ENCODE measurements around the gene RIMBP2.

The RIMBP2 gene

GRCh38 chr12:130463275-130463658 lies 252.8 kb downstream of the RIMBP2 start:
- DNase-seq, result no peak
- no peak for ATAC-seq

- ATAC-seq (no peak), DNase-seq (no peak)
Observed at GRCh38 chr12:130462558-130463274, 253.4 kb downstream of the RIMBP2 start.

- ATAC-seq (no peak), DNase-seq (no peak)
Observed at GRCh38 chr12:130461839-130462557, 254.1 kb downstream of the RIMBP2 start.

- ATAC-seq (no peak), DNase-seq (no peak)
Observed at GRCh38 chr12:130461447-130461815, 254.7 kb downstream of the RIMBP2 start.

GRCh38 chr12:130460611-130461446 lies 255.3 kb downstream of the RIMBP2 start:
- DNase-seq, result no peak
- no peak for ATAC-seq

GRCh38 chr12:130459916-130460315 lies 256.2 kb downstream of the RIMBP2 start:
- peak; percentile 16 for ATAC-seq
- DNase-seq, result no peak

GRCh38 chr12:130458341-130458740 lies 257.8 kb downstream of the RIMBP2 start:
- ATAC-seq (no peak), DNase-seq (no peak)

- ATAC-seq, result no peak
- DNase-seq, result no peak
Observed at GRCh38 chr12:130457215-130457614, 258.9 kb downstream of the RIMBP2 start.

- ATAC-seq (no peak), DNase-seq (no peak)
Observed at GRCh38 chr12:130456375-130457199, 259.5 kb downstream of the RIMBP2 start.

GRCh38 chr12:130455161-130455560 lies 260.9 kb downstream of the RIMBP2 start:
- ATAC-seq (no peak), DNase-seq (no peak)

GRCh38 chr12:130454296-130454695 lies 261.8 kb downstream of the RIMBP2 start:
- no peak for ATAC-seq
- no peak for DNase-seq

GRCh38 chr12:130452546-130452945 lies 263.6 kb downstream of the RIMBP2 start:
- DNase-seq (no peak), ATAC-seq (no peak)

- DNase-seq (no peak), ATAC-seq (no peak)
Observed at GRCh38 chr12:130451001-130451930, 264.8 kb downstream of the RIMBP2 start.

GRCh38 chr12:130449291-130449690 lies 266.8 kb downstream of the RIMBP2 start:
- ATAC-seq, result no peak

GRCh38 chr12:130448044-130448821 lies 267.9 kb downstream of the RIMBP2 start:
- ATAC-seq, result no peak

More at GRCh38 chr12:130449291-130449690, 266.8 kb downstream of the RIMBP2 start:
- no peak for DNase-seq

GRCh38 chr12:130447655-130447965 lies 268.5 kb downstream of the RIMBP2 start:
- no peak for DNase-seq
- ATAC-seq, result no peak

More at GRCh38 chr12:130448044-130448821, 267.9 kb downstream of the RIMBP2 start:
- no peak for DNase-seq

- DNase-seq (no peak), ATAC-seq (no peak)
Observed at GRCh38 chr12:130446846-130447654, 269.0 kb downstream of the RIMBP2 start.

- DNase-seq (no peak), ATAC-seq (no peak)
Observed at GRCh38 chr12:130444986-130445385, 271.1 kb downstream of the RIMBP2 start.

- no peak for ATAC-seq
Observed at GRCh38 chr12:130444061-130444460, 272.0 kb downstream of the RIMBP2 start.

More at GRCh38 chr12:130444061-130444460, 272.0 kb downstream of the RIMBP2 start:
- DNase-seq, result no peak
